GM12874 (cell line): ENCODE results near the gene ANKHD1.

Experiments used
- TF ChIP-seq, protein P1 (sequence below): IDR thresholded peaks from 2 replicates; pipeline ENCODE4 v1.5.1; 2011; ENCODE audit warnings: low read depth, mild to moderate bottlenecking, control low read depth, low read length, moderate library complexity; ENCODE audit not compliant: insufficient read depth

ANKHD1 gene

DNA sequence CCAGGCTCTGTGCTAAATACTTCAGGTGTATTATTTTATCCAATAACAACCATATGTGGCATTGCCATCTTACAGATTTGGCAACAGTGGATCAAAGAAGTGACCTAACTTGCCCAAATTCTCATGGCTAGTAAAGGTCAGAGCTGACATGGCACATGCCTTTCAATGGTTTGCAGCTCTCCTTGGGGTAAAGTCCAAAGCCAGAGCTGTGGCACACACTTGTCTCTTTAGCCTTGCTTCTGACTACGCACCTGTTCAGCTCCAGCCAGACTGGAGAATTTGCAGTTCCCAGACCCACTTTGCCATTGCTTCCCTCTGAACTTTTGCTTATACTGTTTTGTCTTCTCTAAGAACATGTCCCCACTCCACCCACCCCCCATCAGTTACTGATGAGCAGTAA, 168.9 kb downstream of the ANKHD1 start:
- TF ChIP-seq, protein P1, sequence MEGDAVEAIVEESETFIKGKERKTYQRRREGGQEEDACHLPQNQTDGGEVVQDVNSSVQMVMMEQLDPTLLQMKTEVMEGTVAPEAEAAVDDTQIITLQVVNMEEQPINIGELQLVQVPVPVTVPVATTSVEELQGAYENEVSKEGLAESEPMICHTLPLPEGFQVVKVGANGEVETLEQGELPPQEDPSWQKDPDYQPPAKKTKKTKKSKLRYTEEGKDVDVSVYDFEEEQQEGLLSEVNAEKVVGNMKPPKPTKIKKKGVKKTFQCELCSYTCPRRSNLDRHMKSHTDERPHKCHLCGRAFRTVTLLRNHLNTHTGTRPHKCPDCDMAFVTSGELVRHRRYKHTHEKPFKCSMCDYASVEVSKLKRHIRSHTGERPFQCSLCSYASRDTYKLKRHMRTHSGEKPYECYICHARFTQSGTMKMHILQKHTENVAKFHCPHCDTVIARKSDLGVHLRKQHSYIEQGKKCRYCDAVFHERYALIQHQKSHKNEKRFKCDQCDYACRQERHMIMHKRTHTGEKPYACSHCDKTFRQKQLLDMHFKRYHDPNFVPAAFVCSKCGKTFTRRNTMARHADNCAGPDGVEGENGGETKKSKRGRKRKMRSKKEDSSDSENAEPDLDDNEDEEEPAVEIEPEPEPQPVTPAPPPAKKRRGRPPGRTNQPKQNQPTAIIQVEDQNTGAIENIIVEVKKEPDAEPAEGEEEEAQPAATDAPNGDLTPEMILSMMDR, result no peak

DNA sequence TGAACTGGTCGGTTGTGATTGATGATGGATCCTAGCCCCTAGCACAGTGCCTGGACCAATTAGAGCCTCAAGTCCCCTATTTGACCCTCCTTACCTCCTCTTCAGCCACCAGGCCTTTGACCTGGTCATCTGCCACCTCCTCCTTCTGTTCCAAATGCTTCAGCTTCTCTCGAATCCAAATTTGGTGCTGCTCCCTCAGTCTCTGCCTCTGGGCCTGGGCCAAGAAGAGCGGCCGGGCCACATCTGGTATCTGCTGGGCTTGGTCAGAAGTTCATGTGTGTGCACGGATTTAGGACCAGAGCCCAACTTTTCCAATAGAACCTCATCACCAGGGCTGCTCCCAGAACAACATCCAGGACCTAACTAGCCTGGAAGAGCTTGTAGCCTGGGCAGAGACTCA, 169.5 kb downstream of the ANKHD1 start:
- TF ChIP-seq, protein P1, result no peak

DNA sequence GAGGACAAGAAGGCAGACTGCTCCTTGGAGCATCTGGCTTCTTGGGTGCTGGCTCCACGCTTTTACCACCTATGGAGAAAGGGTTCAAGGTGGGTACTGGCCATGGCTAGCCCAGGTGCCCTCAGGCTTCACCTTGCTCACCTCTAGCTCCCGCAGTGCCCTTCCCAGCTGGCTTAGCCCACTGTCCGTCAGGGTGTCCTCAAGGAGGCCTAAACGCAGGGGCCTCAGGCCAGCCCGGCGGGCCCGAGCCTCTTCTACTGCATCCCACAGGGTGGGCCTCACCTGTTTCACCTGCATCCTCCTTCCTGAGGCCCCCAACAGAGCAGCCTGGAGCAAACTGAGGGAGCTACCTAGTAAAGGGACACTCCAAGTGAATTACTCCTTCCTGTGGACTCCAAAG, 172.1 kb downstream of the ANKHD1 start:
- TF ChIP-seq, protein P1, result no peak

DNA sequence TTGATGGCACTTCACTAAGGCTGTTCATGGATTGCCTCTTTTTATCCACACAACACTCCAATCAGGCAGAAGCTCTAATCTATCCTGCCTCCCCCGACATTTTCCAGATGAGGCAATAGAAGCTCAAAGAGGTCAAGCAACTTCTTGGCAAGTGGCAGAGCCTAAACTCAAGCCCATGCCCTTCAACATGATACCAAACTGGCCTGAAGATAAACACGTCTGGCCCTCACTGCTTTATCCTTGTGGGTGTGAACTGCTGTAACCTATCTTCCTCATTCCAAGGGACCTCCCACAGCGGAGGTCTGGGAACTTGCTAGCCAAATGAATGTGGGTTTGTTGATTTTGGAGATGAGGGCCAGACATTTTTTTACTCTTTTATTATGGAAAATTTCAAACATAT, 172.5 kb downstream of the ANKHD1 start:
- TF ChIP-seq, protein P1, result no peak

DNA sequence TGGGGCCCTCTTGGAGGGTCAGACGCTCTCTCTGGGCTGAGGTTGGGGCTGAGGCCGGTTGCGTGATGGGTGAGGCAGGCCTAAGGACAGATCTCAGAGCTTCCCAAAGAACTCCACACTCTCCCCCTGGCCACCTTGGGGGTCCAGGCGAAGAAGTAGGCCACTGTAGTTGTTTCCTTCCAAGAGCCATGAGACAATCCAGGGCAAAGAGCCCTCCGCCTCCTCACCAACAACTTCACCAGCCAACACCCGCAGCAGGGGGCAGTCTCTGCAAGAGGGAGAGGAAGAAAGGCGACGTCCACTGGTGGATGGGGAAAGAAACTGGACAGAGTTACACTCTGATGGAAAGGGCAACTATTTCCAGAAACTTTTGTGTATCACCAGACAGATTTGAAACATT, 173.7 kb downstream of the ANKHD1 start:
- TF ChIP-seq, protein P1, result no peak

DNA sequence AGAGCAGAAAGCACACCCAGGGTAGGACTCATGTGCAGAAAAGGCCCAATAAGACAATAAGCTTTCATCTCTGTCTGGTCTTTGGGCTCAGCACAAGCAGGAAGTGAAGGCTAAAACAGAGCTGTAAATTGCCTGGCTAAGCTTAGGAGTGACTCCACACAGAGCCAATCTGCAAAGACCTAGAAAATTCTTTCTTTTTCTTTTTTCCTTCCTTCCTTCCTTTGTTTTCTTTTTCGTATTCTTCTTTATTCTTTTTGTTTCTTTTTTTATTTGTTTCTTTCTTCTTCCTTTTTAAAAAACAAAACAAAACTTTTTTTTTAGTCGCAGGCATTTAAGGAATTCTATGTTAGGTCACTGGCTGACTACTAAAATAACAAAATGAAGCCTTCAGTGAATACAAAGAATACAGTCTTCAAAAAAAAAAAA, 175.2 kb downstream of the ANKHD1 start:
- TF ChIP-seq, protein P1, result no peak

DNA sequence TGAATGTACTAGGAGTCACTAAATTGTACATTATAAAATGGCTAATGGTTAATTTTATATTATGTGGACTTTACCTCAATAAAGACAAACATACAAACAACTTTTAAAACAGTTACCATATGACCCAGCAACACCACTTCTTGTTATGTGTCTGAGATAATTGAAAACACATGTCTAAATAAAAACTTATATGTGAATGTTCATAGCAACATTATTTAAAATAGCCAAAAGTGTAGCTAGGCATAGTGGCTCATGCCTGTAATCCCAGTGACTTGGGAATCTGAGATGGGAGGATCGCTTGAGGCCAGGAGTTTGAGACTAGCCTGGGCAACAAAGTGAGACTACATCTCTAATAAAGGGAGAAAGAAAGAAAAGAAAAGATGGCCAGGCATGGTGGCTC, 185.9 kb downstream of the ANKHD1 start:
- TF ChIP-seq, protein P1, result no peak
